Parathyroid adenoma (tissue), 2 donors: Measurements from ENCODE around the gene ATN1.

Experiments
- H2AFZ ChIP-seq: fragments of 300-600 bp; sonication (generic); one replicate; pipeline ENCODE4 v1.7.0; 2017; ENCODE audit warnings: antibody characterized with exemption, mild to moderate bottlenecking
- H3K27ac ChIP-seq: fragments of 300-600 bp; sonication (generic); one replicate; pipeline ENCODE4 v1.7.0; 2017
- H3K27me3 ChIP-seq: fragments of 300-600 bp; sonication (generic); one replicate; pipeline ENCODE4 v1.7.0; 2017; ENCODE audit warnings: low read length; ENCODE audit not compliant: control insufficient read depth, insufficient read depth
- H3K36me3 ChIP-seq: fragments of 300-600 bp; sonication (generic); one replicate; pipeline ENCODE4 v1.7.0; 2017; ENCODE audit warnings: low read length; ENCODE audit not compliant: control insufficient read depth, insufficient read depth
- H3K4me1 ChIP-seq: fragments of 300-600 bp; sonication (generic); one replicate; pipeline ENCODE4 v1.7.0; 2017; ENCODE audit warnings: control low read depth
- H3K4me2 ChIP-seq: fragments of 300-600 bp; sonication (generic); one replicate; pipeline ENCODE4 v1.7.0; 2017; ENCODE audit warnings: low read length
- H3K4me3 ChIP-seq: fragments of 300-600 bp; sonication (generic); one replicate; pipeline ENCODE4 v1.7.0; 2017; ENCODE audit warnings: low read depth, low read length
- H3K79me2 ChIP-seq: fragments of 300-600 bp; sonication (generic); one replicate; pipeline ENCODE4 v1.7.0; 2017; ENCODE audit warnings: control low read depth
- H3K9ac ChIP-seq: fragments of 300-600 bp; sonication (generic); one replicate; pipeline ENCODE4 v1.7.0; 2017; ENCODE audit warnings: mild to moderate bottlenecking
- H3K9me3 ChIP-seq: fragments of 300-600 bp; sonication (generic); one replicate; pipeline ENCODE4 v1.7.0; 2017; ENCODE audit warnings: low read length; ENCODE audit not compliant: control insufficient read depth
- TF ChIP-seq, protein P1 (sequence below): fragments of 300-600 bp; sonication (generic); IDR thresholded peaks from one replicate; pipeline ENCODE4 v1.7.0; 2017; ENCODE audit warnings: antibody characterized with exemption, mild to moderate bottlenecking
- donor health status: primary hyperparathyroidism.

The ATN1 gene

DNA sequence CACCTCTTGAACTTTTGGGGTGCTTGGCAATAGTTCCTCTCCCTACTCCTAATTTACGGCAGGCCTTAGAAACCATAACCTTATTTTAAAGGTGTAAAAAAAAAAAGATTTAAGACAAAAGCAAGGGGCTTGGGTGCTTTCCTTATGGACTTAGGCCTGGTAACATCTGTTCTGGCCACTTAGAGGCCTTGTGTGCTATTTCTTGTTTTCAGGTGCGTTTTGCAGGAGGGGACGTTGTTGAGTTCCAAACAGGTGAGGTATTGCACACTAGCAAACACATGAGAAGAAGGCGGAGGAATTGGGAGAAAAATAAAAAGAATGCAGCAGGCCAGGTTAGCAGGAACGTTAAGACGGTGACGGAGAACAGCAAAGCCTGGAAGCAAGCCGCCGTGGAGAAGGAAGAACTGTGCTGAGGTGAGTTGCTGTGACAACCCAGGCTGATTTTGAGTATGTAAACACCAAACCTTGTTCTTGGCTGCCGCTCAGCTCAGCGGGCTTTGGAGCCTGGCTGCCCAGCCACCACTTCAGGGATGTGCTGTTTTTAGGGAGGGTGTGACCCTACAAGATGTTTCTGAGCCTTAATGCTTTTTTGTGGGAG is 60.3 kb downstream of the ATN1 start:
- H3K9ac ChIP-seq, result no peak overlapping the region
- H3K4me3 ChIP-seq, result no peak overlapping the region
- no peak overlapping the region for H3K4me2 ChIP-seq
- H3K27me3 ChIP-seq, result no peaks in the 10 kb centered on the region
- H3K36me3 ChIP-seq, result no peaks in the 10 kb centered on the region
- no peaks in the 10 kb centered on the region for H3K9me3 ChIP-seq
- peaks cover 4% of the 10 kb centered on the region for H3K79me2 ChIP-seq
- TF ChIP-seq, protein P1, sequence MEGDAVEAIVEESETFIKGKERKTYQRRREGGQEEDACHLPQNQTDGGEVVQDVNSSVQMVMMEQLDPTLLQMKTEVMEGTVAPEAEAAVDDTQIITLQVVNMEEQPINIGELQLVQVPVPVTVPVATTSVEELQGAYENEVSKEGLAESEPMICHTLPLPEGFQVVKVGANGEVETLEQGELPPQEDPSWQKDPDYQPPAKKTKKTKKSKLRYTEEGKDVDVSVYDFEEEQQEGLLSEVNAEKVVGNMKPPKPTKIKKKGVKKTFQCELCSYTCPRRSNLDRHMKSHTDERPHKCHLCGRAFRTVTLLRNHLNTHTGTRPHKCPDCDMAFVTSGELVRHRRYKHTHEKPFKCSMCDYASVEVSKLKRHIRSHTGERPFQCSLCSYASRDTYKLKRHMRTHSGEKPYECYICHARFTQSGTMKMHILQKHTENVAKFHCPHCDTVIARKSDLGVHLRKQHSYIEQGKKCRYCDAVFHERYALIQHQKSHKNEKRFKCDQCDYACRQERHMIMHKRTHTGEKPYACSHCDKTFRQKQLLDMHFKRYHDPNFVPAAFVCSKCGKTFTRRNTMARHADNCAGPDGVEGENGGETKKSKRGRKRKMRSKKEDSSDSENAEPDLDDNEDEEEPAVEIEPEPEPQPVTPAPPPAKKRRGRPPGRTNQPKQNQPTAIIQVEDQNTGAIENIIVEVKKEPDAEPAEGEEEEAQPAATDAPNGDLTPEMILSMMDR, result no peak
- no peak overlapping the region for H2AFZ ChIP-seq
- H3K4me1 ChIP-seq, result no peaks in the 10 kb centered on the region
- no peak overlapping the region for H3K27ac ChIP-seq
